Measurements from ENCODE around the gene AP1S3. TPM values are rescaled to one million over a fixed set of nuclear protein-coding genes. Genes with fewer than 3 reads are reported as not detected.
A peak's percentile ranks its signal among the peaks of the same experiment; 100 is the strongest.

The AP1S3 gene
- polyA plus RNA-seq, 6 donors from 2014 or later: 7.6 to 17.5 (median 12.2) TPM

- Mint-ChIP-seq H3K4me3 (peak overlapping the region in 3 of 8 donors; percentile 35 to 59 (median 36)), H3K27ac (peak overlapping the region; percentile 94 to 96 (median 95)), H3K27me3 (no peaks in the 10 kb centered on the region), H3K4me1 (peaks cover 22 to 32% (median 22%) of the 10 kb centered on the region in 3 donors), H3K9me3 (no peaks in the 10 kb centered on the region), H3K36me3 (peaks cover 0 to 5% of the 10 kb centered on the region in 2 donors)
- ATAC-seq (ENCODE audit: low read depth in 2 of 2): no peak
- DNase-seq: no peak
Observed at GRCh38 chr2:223841436-223842190, 4.2 kb upstream of the AP1S3 start.

GRCh38 chr2:223835701-223836532, 1.5 kb downstream of the AP1S3 start:
- ATAC-seq (ENCODE audit: low read depth in 2 of 2) (peak; percentile 63 to 68), DNase-seq (peak; percentile 93)
- H3K4me3 Mint-ChIP-seq: peak overlapping the region; percentile 90 to 99 (median 98)
- no peaks in the 10 kb centered on the region for H3K9me3 Mint-ChIP-seq
- peak overlapping the region; percentile 95 to 100 (median 99) for H3K27ac Mint-ChIP-seq
- no peaks in the 10 kb centered on the region for H3K27me3 Mint-ChIP-seq
- H3K4me1 Mint-ChIP-seq: peaks cover 40 to 67% (median 48%) of the 10 kb centered on the region in 3 donors
- H3K36me3 Mint-ChIP-seq: peaks cover 0 to 4% of the 10 kb centered on the region in 2 donors

- peak overlapping the region in 2 of 6 donors; percentile 95 to 99 for H3K27ac Mint-ChIP-seq
- peak overlapping the region in 1 of 8 donors; percentile 5 for H3K4me3 Mint-ChIP-seq
- no peak for DNase-seq
- peaks cover 0 to 4% of the 10 kb centered on the region in 2 donors for H3K36me3 Mint-ChIP-seq
- no peaks in the 10 kb centered on the region for H3K9me3 Mint-ChIP-seq
- ATAC-seq (ENCODE audit: low read depth in 2 of 2): no peak
- peaks cover 36 to 62% (median 45%) of the 10 kb centered on the region in 3 donors for H3K4me1 Mint-ChIP-seq
- no peaks in the 10 kb centered on the region for H3K27me3 Mint-ChIP-seq
Observed at GRCh38 chr2:223834431-223834830, 3.0 kb downstream of the AP1S3 start.

GRCh38 chr2:223832241-223832903, 5.0 kb downstream of the AP1S3 start:
- DNase-seq: no peak
- Mint-ChIP-seq H3K27ac (peak overlapping the region in 3 of 6 donors; percentile 7 to 72 (median 42)), H3K27me3 (no peaks in the 10 kb centered on the region), H3K4me3 (no peak overlapping the region), H3K36me3 (peaks cover 0 to 4% of the 10 kb centered on the region in 2 donors), H3K4me1 (peaks cover 29 to 58% (median 51%) of the 10 kb centered on the region in 3 donors), H3K9me3 (no peaks in the 10 kb centered on the region)
- ATAC-seq (ENCODE audit: low read depth in 2 of 2): no peak

- H3K4me3 Mint-ChIP-seq: no peak overlapping the region
- peak overlapping the region in 1 of 6 donors; percentile 59 for H3K27ac Mint-ChIP-seq
- H3K36me3 Mint-ChIP-seq: peaks cover 9% of the 10 kb centered on the region in 2 donors
- peaks cover 14 to 60% (median 54%) of the 10 kb centered on the region in 3 donors for H3K4me1 Mint-ChIP-seq
- H3K27me3 Mint-ChIP-seq: no peaks in the 10 kb centered on the region
- ATAC-seq (ENCODE audit: low read depth in 2 of 2) (no peak), DNase-seq (no peak)
- peaks cover 0 to 4% (median 2%) of the 10 kb centered on the region in 7 donors for H3K9me3 Mint-ChIP-seq
Observed at GRCh38 chr2:223829128-223829527, 8.3 kb downstream of the AP1S3 start.

GRCh38 chr2:223828314-223828713, 9.1 kb downstream of the AP1S3 start:
- H3K4me1 Mint-ChIP-seq: peaks cover 15 to 65% (median 60%) of the 10 kb centered on the region in 3 donors
- no peaks in the 10 kb centered on the region for H3K27me3 Mint-ChIP-seq
- peak overlapping the region in 2 of 6 donors; percentile 69 to 75 for H3K27ac Mint-ChIP-seq
- peaks cover 0 to 4% (median 2%) of the 10 kb centered on the region in 7 donors for H3K9me3 Mint-ChIP-seq
- DNase-seq (no peak), ATAC-seq (ENCODE audit: low read depth in 2 of 2) (no peak)
- peaks cover 6 to 9% of the 10 kb centered on the region in 2 donors for H3K36me3 Mint-ChIP-seq
- H3K4me3 Mint-ChIP-seq: no peak overlapping the region

GRCh38 chr2:223826995-223827394, 10.4 kb downstream of the AP1S3 start:
- no peaks in the 10 kb centered on the region for H3K27me3 Mint-ChIP-seq
- no peak for DNase-seq
- peaks cover 19 to 68% (median 67%) of the 10 kb centered on the region in 3 donors for H3K4me1 Mint-ChIP-seq
- ATAC-seq (ENCODE audit: low read depth in 2 of 2): no peak
- peaks cover 0 to 4% (median 3%) of the 10 kb centered on the region in 7 donors for H3K9me3 Mint-ChIP-seq
- H3K4me3 Mint-ChIP-seq: no peak overlapping the region
- peak overlapping the region in 4 of 6 donors; percentile 22 to 80 (median 62) for H3K27ac Mint-ChIP-seq
- H3K36me3 Mint-ChIP-seq: peaks cover 5 to 9% of the 10 kb centered on the region in 2 donors

GRCh38 chr2:223824301-223824700, 13.1 kb downstream of the AP1S3 start:
- H3K9me3 Mint-ChIP-seq: peaks cover 0 to 4% (median 3%) of the 10 kb centered on the region in 7 donors
- peaks cover 5 to 9% of the 10 kb centered on the region in 2 donors for H3K36me3 Mint-ChIP-seq
- H3K4me1 Mint-ChIP-seq: peaks cover 24 to 71% (median 69%) of the 10 kb centered on the region in 3 donors
- ATAC-seq (ENCODE audit: low read depth in 2 of 2): no peak
- DNase-seq: no peak
- peak overlapping the region in 5 of 6 donors; percentile 15 to 89 (median 70) for H3K27ac Mint-ChIP-seq
- H3K4me3 Mint-ChIP-seq: peak overlapping the region in 3 of 8 donors; percentile 6 to 59 (median 15)
- H3K27me3 Mint-ChIP-seq: no peaks in the 10 kb centered on the region

- ATAC-seq (ENCODE audit: low read depth in 2 of 2) (peak; percentile 71 to 81), DNase-seq (peak; percentile 16)
- Mint-ChIP-seq H3K9me3 (peaks cover 0 to 4% (median 3%) of the 10 kb centered on the region in 7 donors), H3K36me3 (peaks cover 5 to 9% of the 10 kb centered on the region in 2 donors), H3K27me3 (no peaks in the 10 kb centered on the region), H3K4me1 (peaks cover 29 to 80% (median 73%) of the 10 kb centered on the region in 3 donors), H3K27ac (peak overlapping the region; percentile 15 to 93 (median 56)), H3K4me3 (peak overlapping the region in 6 of 8 donors; percentile 23 to 68 (median 49))
Observed at GRCh38 chr2:223822818-223823217, 14.6 kb downstream of the AP1S3 start.

GRCh38 chr2:223820549-223820948, 16.8 kb downstream of the AP1S3 start:
- Mint-ChIP-seq H3K27ac (peak overlapping the region in 5 of 6 donors; percentile 15 to 88 (median 27)), H3K9me3 (peaks cover 0 to 4% (median 3%) of the 10 kb centered on the region in 7 donors), H3K36me3 (peaks cover 4 to 7% of the 10 kb centered on the region in 2 donors), H3K4me3 (peak overlapping the region in 1 of 8 donors; percentile 0), H3K4me1 (peaks cover 36 to 74% (median 73%) of the 10 kb centered on the region in 3 donors), H3K27me3 (no peaks in the 10 kb centered on the region)
- DNase-seq (no peak), ATAC-seq (ENCODE audit: low read depth in 2 of 2) (no peak)

GRCh38 chr2:223819891-223820290, 17.5 kb downstream of the AP1S3 start:
- H3K4me1 Mint-ChIP-seq: peaks cover 37 to 73% (median 73%) of the 10 kb centered on the region in 3 donors
- ATAC-seq (ENCODE audit: low read depth in 2 of 2): no peak
- H3K27ac Mint-ChIP-seq: no peak overlapping the region

GRCh38 chr2:223815884-223816570, 21.4 kb downstream of the AP1S3 start:
- DNase-seq (no peak), ATAC-seq (ENCODE audit: low read depth in 2 of 2) (no peak)
- Mint-ChIP-seq H3K4me1 (peaks cover 26 to 54% (median 46%) of the 10 kb centered on the region in 3 donors), H3K27me3 (no peaks in the 10 kb centered on the region), H3K27ac (peak overlapping the region in 3 of 6 donors; percentile 28 to 77 (median 47)), H3K4me3 (peak overlapping the region in 1 of 8 donors; percentile 52), H3K9me3 (no peaks in the 10 kb centered on the region), H3K36me3 (no peaks in the 10 kb centered on the region)

More at GRCh38 chr2:223819891-223820290, 17.5 kb downstream of the AP1S3 start:
- Mint-ChIP-seq H3K36me3 (peaks cover 0 to under 1% of the 10 kb centered on the region in 2 donors), H3K27me3 (no peaks in the 10 kb centered on the region), H3K4me3 (no peak overlapping the region), H3K9me3 (peaks cover 0 to 3% (median 0%) of the 10 kb centered on the region in 7 donors)
- DNase-seq: no peak
